ENCODE measurements around the gene TRAPPC2.

TRAPPC2 gene

GRCh38 chrX:13759152-13759718 lies 24.8 kb upstream of the TRAPPC2 start:
- Mint-ChIP-seq H3K36me3 (ENCODE audit: low read depth) (peaks cover 29% of the 10 kb centered on the region), H3K9me3 (no peaks in the 10 kb centered on the region), H3K27ac (no peak overlapping the region), H3K4me3 (no peak overlapping the region), H3K27me3 (ENCODE audit: low read depth) (no peaks in the 10 kb centered on the region), H3K4me1 (ENCODE audit: low read depth) (peaks cover 13% of the 10 kb centered on the region)
- DNase-seq (ENCODE audit: low spot score): no peak

GRCh38 chrX:13756381-13756780 lies 22.0 kb upstream of the TRAPPC2 start:
- Mint-ChIP-seq H3K36me3 (ENCODE audit: low read depth) (peaks cover 30% of the 10 kb centered on the region), H3K27ac (no peak overlapping the region), H3K9me3 (no peaks in the 10 kb centered on the region), H3K4me3 (no peak overlapping the region), H3K27me3 (ENCODE audit: low read depth) (no peaks in the 10 kb centered on the region), H3K4me1 (ENCODE audit: low read depth) (peaks cover 20% of the 10 kb centered on the region)
- DNase-seq (ENCODE audit: low spot score): no peak

GRCh38 chrX:13755254-13755653 lies 20.8 kb upstream of the TRAPPC2 start:
- DNase-seq (ENCODE audit: low spot score): no peak
- H3K27ac Mint-ChIP-seq: peak overlapping the region; percentile 31
- no peak overlapping the region for H3K4me3 Mint-ChIP-seq
- H3K27me3 Mint-ChIP-seq (ENCODE audit: low read depth): no peaks in the 10 kb centered on the region
- H3K36me3 Mint-ChIP-seq (ENCODE audit: low read depth): peaks cover 25% of the 10 kb centered on the region
- H3K4me1 Mint-ChIP-seq (ENCODE audit: low read depth): peaks cover 18% of the 10 kb centered on the region
- H3K9me3 Mint-ChIP-seq: no peaks in the 10 kb centered on the region

GRCh38 chrX:13754765-13755164 lies 20.3 kb upstream of the TRAPPC2 start:
- no peak overlapping the region for H3K4me3 Mint-ChIP-seq
- H3K9me3 Mint-ChIP-seq: no peaks in the 10 kb centered on the region
- DNase-seq (ENCODE audit: low spot score): no peak
- H3K4me1 Mint-ChIP-seq (ENCODE audit: low read depth): peaks cover 18% of the 10 kb centered on the region
- H3K27ac Mint-ChIP-seq: no peak overlapping the region
- H3K27me3 Mint-ChIP-seq (ENCODE audit: low read depth): no peaks in the 10 kb centered on the region
- H3K36me3 Mint-ChIP-seq (ENCODE audit: low read depth): peaks cover 22% of the 10 kb centered on the region

GRCh38 chrX:13752646-13753045 lies 18.2 kb upstream of the TRAPPC2 start:
- no peak for DNase-seq (ENCODE audit: low spot score)
- peaks cover 18% of the 10 kb centered on the region for H3K4me1 Mint-ChIP-seq (ENCODE audit: low read depth)

GRCh38 chrX:13752141-13752540 lies 17.7 kb upstream of the TRAPPC2 start:
- Mint-ChIP-seq H3K9me3 (no peaks in the 10 kb centered on the region), H3K4me1 (ENCODE audit: low read depth) (peaks cover 23% of the 10 kb centered on the region), H3K36me3 (ENCODE audit: low read depth) (peaks cover 19% of the 10 kb centered on the region), H3K4me3 (no peak overlapping the region), H3K27ac (no peak overlapping the region), H3K27me3 (ENCODE audit: low read depth) (no peaks in the 10 kb centered on the region)
- DNase-seq (ENCODE audit: low spot score): no peak

More at GRCh38 chrX:13752646-13753045, 18.2 kb upstream of the TRAPPC2 start:
- Mint-ChIP-seq H3K9me3 (no peaks in the 10 kb centered on the region), H3K27ac (no peak overlapping the region), H3K36me3 (ENCODE audit: low read depth) (peaks cover 14% of the 10 kb centered on the region), H3K4me3 (no peak overlapping the region), H3K27me3 (ENCODE audit: low read depth) (no peaks in the 10 kb centered on the region)

- H3K9me3 Mint-ChIP-seq: no peaks in the 10 kb centered on the region
- no peak overlapping the region for H3K4me3 Mint-ChIP-seq
- H3K4me1 Mint-ChIP-seq (ENCODE audit: low read depth): peaks cover 23% of the 10 kb centered on the region
- H3K27me3 Mint-ChIP-seq (ENCODE audit: low read depth): no peaks in the 10 kb centered on the region
- no peak overlapping the region for H3K27ac Mint-ChIP-seq
- no peak for DNase-seq (ENCODE audit: low spot score)
- H3K36me3 Mint-ChIP-seq (ENCODE audit: low read depth): peaks cover 29% of the 10 kb centered on the region
Observed at GRCh38 chrX:13750812-13751211, 16.4 kb upstream of the TRAPPC2 start.

GRCh38 chrX:13750204-13750603 lies 15.8 kb upstream of the TRAPPC2 start:
- DNase-seq (ENCODE audit: low spot score): no peak
- H3K4me3 Mint-ChIP-seq: no peak overlapping the region

GRCh38 chrX:13748486-13748885 lies 14.1 kb upstream of the TRAPPC2 start:
- Mint-ChIP-seq H3K9me3 (no peaks in the 10 kb centered on the region), H3K4me1 (ENCODE audit: low read depth) (peaks cover 19% of the 10 kb centered on the region), H3K4me3 (no peak overlapping the region), H3K27me3 (ENCODE audit: low read depth) (no peaks in the 10 kb centered on the region), H3K27ac (peak overlapping the region; percentile 28), H3K36me3 (ENCODE audit: low read depth) (peaks cover 29% of the 10 kb centered on the region)
- no peak for DNase-seq (ENCODE audit: low spot score)

More at GRCh38 chrX:13750204-13750603, 15.8 kb upstream of the TRAPPC2 start:
- H3K9me3 Mint-ChIP-seq: no peaks in the 10 kb centered on the region
- H3K27me3 Mint-ChIP-seq (ENCODE audit: low read depth): no peaks in the 10 kb centered on the region
- peaks cover 31% of the 10 kb centered on the region for H3K36me3 Mint-ChIP-seq (ENCODE audit: low read depth)
- peaks cover 19% of the 10 kb centered on the region for H3K4me1 Mint-ChIP-seq (ENCODE audit: low read depth)
- H3K27ac Mint-ChIP-seq: no peak overlapping the region

GRCh38 chrX:13747836-13748235 lies 13.4 kb upstream of the TRAPPC2 start:
- Mint-ChIP-seq H3K4me1 (ENCODE audit: low read depth) (peaks cover 18% of the 10 kb centered on the region), H3K27ac (no peak overlapping the region)

GRCh38 chrX:13742397-13743176 lies 8.2 kb upstream of the TRAPPC2 start:
- peak; percentile 45 for DNase-seq (ENCODE audit: low spot score)
- Mint-ChIP-seq H3K27me3 (ENCODE audit: low read depth) (no peaks in the 10 kb centered on the region), H3K4me1 (ENCODE audit: low read depth) (peaks cover 26% of the 10 kb centered on the region), H3K27ac (peak overlapping the region; percentile 77), H3K4me3 (peak overlapping the region; percentile 74), H3K9me3 (no peaks in the 10 kb centered on the region), H3K36me3 (ENCODE audit: low read depth) (peaks cover 32% of the 10 kb centered on the region)

More at GRCh38 chrX:13747836-13748235, 13.4 kb upstream of the TRAPPC2 start:
- no peaks in the 10 kb centered on the region for H3K27me3 Mint-ChIP-seq (ENCODE audit: low read depth)
- peaks cover 25% of the 10 kb centered on the region for H3K36me3 Mint-ChIP-seq (ENCODE audit: low read depth)
- H3K4me3 Mint-ChIP-seq: no peak overlapping the region
- no peak for DNase-seq (ENCODE audit: low spot score)
- no peaks in the 10 kb centered on the region for H3K9me3 Mint-ChIP-seq

GRCh38 chrX:13741695-13742094 lies 7.3 kb upstream of the TRAPPC2 start:
- Mint-ChIP-seq H3K9me3 (no peaks in the 10 kb centered on the region), H3K4me1 (ENCODE audit: low read depth) (peaks cover 25% of the 10 kb centered on the region), H3K27ac (peak overlapping the region; percentile 77), H3K27me3 (ENCODE audit: low read depth) (no peaks in the 10 kb centered on the region), H3K4me3 (peak overlapping the region; percentile 63), H3K36me3 (ENCODE audit: low read depth) (peaks cover 28% of the 10 kb centered on the region)
- no peak for DNase-seq (ENCODE audit: low spot score)

GRCh38 chrX:13733506-13733905 lies 914 bp downstream of the TRAPPC2 start:
- H3K27me3 Mint-ChIP-seq (ENCODE audit: low read depth): no peaks in the 10 kb centered on the region
- DNase-seq (ENCODE audit: low spot score): no peak
- H3K4me1 Mint-ChIP-seq (ENCODE audit: low read depth): peaks cover 29% of the 10 kb centered on the region
- peaks cover 42% of the 10 kb centered on the region for H3K36me3 Mint-ChIP-seq (ENCODE audit: low read depth)
- no peaks in the 10 kb centered on the region for H3K9me3 Mint-ChIP-seq
- peak overlapping the region; percentile 98 for H3K4me3 Mint-ChIP-seq
- H3K27ac Mint-ChIP-seq: peak overlapping the region; percentile 96

GRCh38 chrX:13732246-13733067 lies 2.0 kb downstream of the TRAPPC2 start:
- Mint-ChIP-seq H3K27me3 (ENCODE audit: low read depth) (no peaks in the 10 kb centered on the region), H3K4me3 (peak overlapping the region; percentile 17), H3K4me1 (ENCODE audit: low read depth) (peaks cover 31% of the 10 kb centered on the region), H3K9me3 (peaks cover 2% of the 10 kb centered on the region), H3K27ac (no peak overlapping the region), H3K36me3 (ENCODE audit: low read depth) (peaks cover 52% of the 10 kb centered on the region)
- DNase-seq (ENCODE audit: low spot score): no peak

Data from T-helper 2 cell treated with Interferon-gamma antibody and Interleukin-4, amounts not matched to agents 5 μg/mL and 100 μg/mL, for 36 hours (primary cell).